GM23338 (cell line): ENCODE measurements around the gene B4GALT1.

Experiments used
- CREB1 ChIP-seq: fragments of 250-450 bp; sonication (Bioruptor Pico); IDR thresholded peaks from 2 replicates; pipeline ENCODE4 v1.5.0; 2020; ENCODE audit warnings: low read depth, mild to moderate bottlenecking, moderate library complexity
- CTCF ChIP-seq, 2 experiments: fragments of 200-600 bp in 1 of 2; sonication (generic) in 1 of 2; conservative IDR thresholded peaks; 2 replicates each; pipeline versions ENCODE4 v1.5.1 to v1.6.1; 2016 to 2017; ENCODE audit warnings: antibody characterized with exemption in 2 of 2, low read depth in 2 of 2, mild to moderate bottlenecking in 2 of 2, moderate library complexity in 1 of 2
- EZH2 ChIP-seq: fragments of 200-600 bp; sonication (generic); IDR thresholded peaks from one replicate; pipeline ENCODE4 v1.8.0; 2017; ENCODE audit warnings: antibody characterized with exemption, mild to moderate bottlenecking, low read depth; ENCODE audit not compliant: unreplicated experiment
- EZH2phosphoT487 ChIP-seq: fragments of 200-600 bp; sonication (generic); IDR thresholded peaks from one replicate; pipeline ENCODE4 v1.8.1; 2018; ENCODE audit warnings: antibody characterized with exemption; ENCODE audit not compliant: unreplicated experiment
- JUNB ChIP-seq: IDR thresholded peaks from one replicate; pipeline ENCODE4 v1.6.1; 2016; ENCODE audit warnings: antibody characterized with exemption; ENCODE audit not compliant: unreplicated experiment
- NANOG ChIP-seq: IDR thresholded peaks from 2 replicates; pipeline ENCODE4 v1.6.1; 2016; ENCODE audit warnings: antibody characterized with exemption, borderline replicate concordance
- POLR2AphosphoS5 ChIP-seq: IDR thresholded peaks from 2 replicates; pipeline ENCODE4 v1.6.1; 2016; ENCODE audit warnings: antibody characterized with exemption, low read depth
- STAT1 ChIP-seq: IDR thresholded peaks from one replicate; pipeline ENCODE4 v1.6.1; 2016; ENCODE audit warnings: antibody characterized with exemption; ENCODE audit not compliant: unreplicated experiment
- ZNF114 ChIP-seq: fragments of 250-450 bp; sonication (Bioruptor Pico); IDR thresholded peaks from 2 replicates; pipeline ENCODE4 v1.5.0; 2020; ENCODE audit warnings: mild to moderate bottlenecking, moderate library complexity
- ZNF331 ChIP-seq: fragments of 250-450 bp; sonication (Bioruptor Pico); IDR thresholded peaks from 2 replicates; pipeline ENCODE4 v1.5.0; 2020; ENCODE audit warnings: low read depth, mild to moderate bottlenecking, moderate library complexity
- TF ChIP-seq, protein P1 (sequence below): IDR thresholded peaks from one replicate; pipeline ENCODE4 v1.6.1; 2018; ENCODE audit warnings: antibody characterized with exemption; ENCODE audit not compliant: unreplicated experiment
- TF ChIP-seq, protein P2 (sequence below): fragments of 250-450 bp; sonication (Bioruptor Pico); IDR thresholded peaks from 2 replicates; pipeline ENCODE4 v1.5.0; 2020; ENCODE audit warnings: mild to moderate bottlenecking, moderate library complexity
- TF ChIP-seq, protein P3 (sequence below): IDR thresholded peaks from 2 replicates; pipeline ENCODE4 v1.6.1; 2016; ENCODE audit warnings: antibody characterized with exemption

GRCh38 chr9:33167084-33167971 is at the start of gene B4GALT1:
- TF ChIP-seq NANOG (no peak), EZH2 (no peak), CTCF (conservative IDR thresholded peaks at IDR 0.05; ENCODE audit: low read depth in 2 of 2) (no peak), CREB1 (CRISPR knock-in tag) (no peak; the same call in 1 of the 2 replicates), EZH2phosphoT487 (no peak), POLR2AphosphoS5 (peak; percentile 56), JUNB (no peak), STAT1 (no peak), ZNF114 (CRISPR knock-in tag) (no peak), ZNF331 (CRISPR knock-in tag) (no peak)
- TF ChIP-seq, protein P1, sequence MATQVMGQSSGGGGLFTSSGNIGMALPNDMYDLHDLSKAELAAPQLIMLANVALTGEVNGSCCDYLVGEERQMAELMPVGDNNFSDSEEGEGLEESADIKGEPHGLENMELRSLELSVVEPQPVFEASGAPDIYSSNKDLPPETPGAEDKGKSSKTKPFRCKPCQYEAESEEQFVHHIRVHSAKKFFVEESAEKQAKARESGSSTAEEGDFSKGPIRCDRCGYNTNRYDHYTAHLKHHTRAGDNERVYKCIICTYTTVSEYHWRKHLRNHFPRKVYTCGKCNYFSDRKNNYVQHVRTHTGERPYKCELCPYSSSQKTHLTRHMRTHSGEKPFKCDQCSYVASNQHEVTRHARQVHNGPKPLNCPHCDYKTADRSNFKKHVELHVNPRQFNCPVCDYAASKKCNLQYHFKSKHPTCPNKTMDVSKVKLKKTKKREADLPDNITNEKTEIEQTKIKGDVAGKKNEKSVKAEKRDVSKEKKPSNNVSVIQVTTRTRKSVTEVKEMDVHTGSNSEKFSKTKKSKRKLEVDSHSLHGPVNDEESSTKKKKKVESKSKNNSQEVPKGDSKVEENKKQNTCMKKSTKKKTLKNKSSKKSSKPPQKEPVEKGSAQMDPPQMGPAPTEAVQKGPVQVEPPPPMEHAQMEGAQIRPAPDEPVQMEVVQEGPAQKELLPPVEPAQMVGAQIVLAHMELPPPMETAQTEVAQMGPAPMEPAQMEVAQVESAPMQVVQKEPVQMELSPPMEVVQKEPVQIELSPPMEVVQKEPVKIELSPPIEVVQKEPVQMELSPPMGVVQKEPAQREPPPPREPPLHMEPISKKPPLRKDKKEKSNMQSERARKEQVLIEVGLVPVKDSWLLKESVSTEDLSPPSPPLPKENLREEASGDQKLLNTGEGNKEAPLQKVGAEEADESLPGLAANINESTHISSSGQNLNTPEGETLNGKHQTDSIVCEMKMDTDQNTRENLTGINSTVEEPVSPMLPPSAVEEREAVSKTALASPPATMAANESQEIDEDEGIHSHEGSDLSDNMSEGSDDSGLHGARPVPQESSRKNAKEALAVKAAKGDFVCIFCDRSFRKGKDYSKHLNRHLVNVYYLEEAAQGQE, result no peak
- TF ChIP-seq, protein P2, sequence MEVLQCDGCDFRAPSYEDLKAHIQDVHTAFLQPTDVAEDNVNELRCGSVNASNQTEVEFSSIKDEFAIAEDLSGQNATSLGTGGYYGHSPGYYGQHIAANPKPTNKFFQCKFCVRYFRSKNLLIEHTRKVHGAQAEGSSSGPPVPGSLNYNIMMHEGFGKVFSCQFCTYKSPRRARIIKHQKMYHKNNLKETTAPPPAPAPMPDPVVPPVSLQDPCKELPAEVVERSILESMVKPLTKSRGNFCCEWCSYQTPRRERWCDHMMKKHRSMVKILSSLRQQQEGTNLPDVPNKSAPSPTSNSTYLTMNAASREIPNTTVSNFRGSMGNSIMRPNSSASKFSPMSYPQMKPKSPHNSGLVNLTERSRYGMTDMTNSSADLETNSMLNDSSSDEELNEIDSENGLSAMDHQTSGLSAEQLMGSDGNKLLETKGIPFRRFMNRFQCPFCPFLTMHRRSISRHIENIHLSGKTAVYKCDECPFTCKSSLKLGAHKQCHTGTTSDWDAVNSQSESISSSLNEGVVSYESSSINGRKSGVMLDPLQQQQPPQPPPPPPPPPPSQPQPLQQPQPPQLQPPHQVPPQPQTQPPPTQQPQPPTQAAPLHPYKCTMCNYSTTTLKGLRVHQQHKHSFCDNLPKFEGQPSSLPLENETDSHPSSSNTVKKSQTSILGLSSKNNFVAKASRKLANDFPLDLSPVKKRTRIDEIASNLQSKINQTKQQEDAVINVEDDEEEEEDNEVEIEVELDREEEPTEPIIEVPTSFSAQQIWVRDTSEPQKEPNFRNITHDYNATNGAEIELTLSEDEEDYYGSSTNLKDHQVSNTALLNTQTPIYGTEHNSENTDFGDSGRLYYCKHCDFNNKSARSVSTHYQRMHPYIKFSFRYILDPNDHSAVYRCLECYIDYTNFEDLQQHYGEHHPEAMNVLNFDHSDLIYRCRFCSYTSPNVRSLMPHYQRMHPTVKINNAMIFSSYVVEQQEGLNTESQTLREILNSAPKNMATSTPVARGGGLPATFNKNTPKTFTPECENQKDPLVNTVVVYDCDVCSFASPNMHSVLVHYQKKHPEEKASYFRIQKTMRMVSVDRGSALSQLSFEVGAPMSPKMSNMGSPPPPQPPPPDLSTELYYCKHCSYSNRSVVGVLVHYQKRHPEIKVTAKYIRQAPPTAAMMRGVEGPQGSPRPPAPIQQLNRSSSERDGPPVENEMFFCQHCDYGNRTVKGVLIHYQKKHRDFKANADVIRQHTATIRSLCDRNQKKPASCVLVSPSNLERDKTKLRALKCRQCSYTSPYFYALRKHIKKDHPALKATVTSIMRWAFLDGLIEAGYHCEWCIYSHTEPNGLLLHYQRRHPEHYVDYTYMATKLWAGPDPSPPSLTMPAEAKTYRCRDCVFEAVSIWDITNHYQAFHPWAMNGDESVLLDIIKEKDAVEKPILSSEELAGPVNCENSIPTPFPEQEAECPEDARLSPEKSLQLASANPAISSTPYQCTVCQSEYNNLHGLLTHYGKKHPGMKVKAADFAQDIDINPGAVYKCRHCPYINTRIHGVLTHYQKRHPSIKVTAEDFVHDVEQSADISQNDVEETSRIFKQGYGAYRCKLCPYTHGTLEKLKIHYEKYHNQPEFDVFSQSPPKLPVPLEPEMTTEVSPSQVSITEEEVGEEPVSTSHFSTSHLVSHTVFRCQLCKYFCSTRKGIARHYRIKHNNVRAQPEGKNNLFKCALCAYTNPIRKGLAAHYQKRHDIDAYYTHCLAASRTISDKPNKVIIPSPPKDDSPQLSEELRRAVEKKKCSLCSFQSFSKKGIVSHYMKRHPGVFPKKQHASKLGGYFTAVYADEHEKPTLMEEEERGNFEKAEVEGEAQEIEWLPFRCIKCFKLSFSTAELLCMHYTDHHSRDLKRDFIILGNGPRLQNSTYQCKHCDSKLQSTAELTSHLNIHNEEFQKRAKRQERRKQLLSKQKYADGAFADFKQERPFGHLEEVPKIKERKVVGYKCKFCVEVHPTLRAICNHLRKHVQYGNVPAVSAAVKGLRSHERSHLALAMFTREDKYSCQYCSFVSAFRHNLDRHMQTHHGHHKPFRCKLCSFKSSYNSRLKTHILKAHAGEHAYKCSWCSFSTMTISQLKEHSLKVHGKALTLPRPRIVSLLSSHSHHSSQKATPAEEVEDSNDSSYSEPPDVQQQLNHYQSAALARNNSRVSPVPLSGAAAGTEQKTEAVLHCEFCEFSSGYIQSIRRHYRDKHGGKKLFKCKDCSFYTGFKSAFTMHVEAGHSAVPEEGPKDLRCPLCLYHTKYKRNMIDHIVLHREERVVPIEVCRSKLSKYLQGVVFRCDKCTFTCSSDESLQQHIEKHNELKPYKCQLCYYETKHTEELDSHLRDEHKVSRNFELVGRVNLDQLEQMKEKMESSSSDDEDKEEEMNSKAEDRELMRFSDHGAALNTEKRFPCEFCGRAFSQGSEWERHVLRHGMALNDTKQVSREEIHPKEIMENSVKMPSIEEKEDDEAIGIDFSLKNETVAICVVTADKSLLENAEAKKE (CRISPR knock-in tag), result no peak
- TF ChIP-seq, protein P3, sequence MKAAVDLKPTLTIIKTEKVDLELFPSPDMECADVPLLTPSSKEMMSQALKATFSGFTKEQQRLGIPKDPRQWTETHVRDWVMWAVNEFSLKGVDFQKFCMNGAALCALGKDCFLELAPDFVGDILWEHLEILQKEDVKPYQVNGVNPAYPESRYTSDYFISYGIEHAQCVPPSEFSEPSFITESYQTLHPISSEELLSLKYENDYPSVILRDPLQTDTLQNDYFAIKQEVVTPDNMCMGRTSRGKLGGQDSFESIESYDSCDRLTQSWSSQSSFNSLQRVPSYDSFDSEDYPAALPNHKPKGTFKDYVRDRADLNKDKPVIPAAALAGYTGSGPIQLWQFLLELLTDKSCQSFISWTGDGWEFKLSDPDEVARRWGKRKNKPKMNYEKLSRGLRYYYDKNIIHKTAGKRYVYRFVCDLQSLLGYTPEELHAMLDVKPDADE, result no peak
